HepG2 (cell line): Measurements from ENCODE around the gene ANTXRL. TPM values are rescaled to one million over a fixed set of nuclear protein-coding genes. Genes with fewer than 3 reads are reported as not detected.

Experiments
- ATAC-seq: fragments of 200-7000 bp; cut with Tn5 transposase; 3 replicates; pipeline ENCODE4 v1.9.1; 2020; ENCODE audit warnings: mild to moderate bottlenecking, moderate library complexity
- Bru-seq: library from RNA; stranded (reverse); fragments of 400-500 nt; gene quantifications from one replicate; lab custom pipeline; 2021; lab: Mats Ljungman, UMichigan
- BruChase-seq, 2 experiments: library from RNA; stranded (reverse); fragments of 400-500 nt; gene quantifications; one replicate each; lab custom pipeline; 2021; lab: Mats Ljungman, UMichigan
- BruUV-seq: library from RNA; stranded (reverse); fragments of 400-500 nt; replicated peaks from 2 replicates; lab custom pipeline; 2021; lab: Mats Ljungman, UMichigan
- CTCF ChIA-PET: fragments of 300-600 bp; formaldehyde crosslinking; extraction: SDS; loops from one replicate; lab custom pipeline; 2021; ENCODE audit warnings: low total read pairs, inconsistent platforms, low intra/inter-chr PET ratio; lab: Yijun Ruan, JAX
- POLR2A ChIA-PET: fragments of 350-600 bp; sonication (Branson Sonifier 250); formaldehyde crosslinking; loops from one replicate; lab custom pipeline; 2020; ENCODE audit warnings: antibody characterized with exemption, inconsistent platforms; lab: Yijun Ruan, JAX
- DNase-seq: peaks from one replicate; pipeline ENCODE4 v3.0.0-alpha.2; 2015; ENCODE audit warnings: low spot score
- FAIRE-seq: peaks from 3 replicates; lab custom pipeline; 2011; peaks lifted over from hg19 to GRCh38; lab: Jason Lieb, UNC
- H2AFZ ChIP-seq: one replicate; pipeline ENCODE4 v1.6.1; 2011; ENCODE audit warnings: low read length, inconsistent platforms
- H3K27ac ChIP-seq: fragments of 300-600 bp; 3 replicates; pipeline ENCODE4 v1.8.0; 2011; ENCODE audit warnings: mixed run types, mild to moderate bottlenecking, mixed read lengths, low read length, inconsistent platforms; ENCODE audit not compliant: insufficient read depth; ENCODE audit errors: extremely low read length
- H3K27me3 ChIP-seq, 2 experiments: fragments of 200-600 bp in 1 of 2; 2 replicates in 1 of 2; 3 replicates in 1 of 2; pipeline versions ENCODE4 v1.6.0 to v1.8.0; 2011; ENCODE audit warnings: low read length in 2 of 2, mild to moderate bottlenecking in 2 of 2, moderate library complexity in 2 of 2, inconsistent platforms in 1 of 2; ENCODE audit not compliant: insufficient read depth in 2 of 2, control insufficient read depth in 1 of 2
- H3K36me3 ChIP-seq, 2 experiments: fragments of 200-600 bp in 1 of 2; replicated peaks in 1 of 2; 2 replicates in 1 of 2; 3 replicates in 1 of 2; pipeline versions ENCODE4 v1.5.1 to v1.8.0; 2011; ENCODE audit warnings: low read length in 2 of 2, inconsistent platforms in 1 of 2; ENCODE audit not compliant: insufficient read depth in 2 of 2, control insufficient read depth in 1 of 2
- H3K4me1 ChIP-seq: 2 replicates; pipeline ENCODE4 v1.5.1; 2012; ENCODE audit warnings: low read length, inconsistent platforms; ENCODE audit not compliant: insufficient read depth
- H3K4me2 ChIP-seq: 2 replicates; pipeline ENCODE4 v1.6.0; 2011; ENCODE audit warnings: low read depth, low read length, inconsistent platforms
- H3K4me3 ChIP-seq, 3 experiments: fragments of 200-600 bp in 1 of 3; sonication (generic), shearing (Covaris generic) in 1 of 3; replicated peaks in 1 of 3; 2 replicates each; pipeline ENCODE4 v1.5.1; 2011 to 2016; ENCODE audit warnings: low read length in 3 of 3, inconsistent platforms in 2 of 3, low read depth in 2 of 3, mild to moderate bottlenecking in 2 of 3, control low read depth in 1 of 3, mixed read lengths in 1 of 3; ENCODE audit not compliant: insufficient read depth in 1 of 3
- H3K79me2 ChIP-seq: one replicate; pipeline ENCODE4 v1.6.1; 2011; ENCODE audit warnings: low read length, inconsistent platforms; ENCODE audit not compliant: insufficient read depth
- H3K9ac ChIP-seq: 2 replicates; pipeline ENCODE4 v1.6.0; 2011; ENCODE audit warnings: mild to moderate bottlenecking, low read depth, low read length, inconsistent platforms; ENCODE audit not compliant: insufficient read depth
- H3K9me3 ChIP-seq: 2 replicates; pipeline ENCODE4 v1.5.1; 2012; ENCODE audit warnings: mild to moderate bottlenecking, low read length
- H4K20me1 ChIP-seq: 2 replicates; pipeline ENCODE4 v1.6.0; 2011; ENCODE audit warnings: inconsistent platforms, mild to moderate bottlenecking, low read length, moderate library complexity; ENCODE audit not compliant: insufficient read depth
- NFKB2 ChIP-seq: sonication (generic); formaldehyde crosslinking; IDR thresholded peaks from 2 replicates; pipeline ENCODE4 v1.4.0; 2020; ENCODE audit warnings: missing genetic modification reagents, borderline replicate concordance
- RFX1 ChIP-seq: fragments of 450-650 bp; IDR thresholded peaks from 2 replicates; pipeline ENCODE4 v1.6.1; 2017
- SPEN ChIP-seq: sonication (generic); formaldehyde crosslinking; IDR thresholded peaks from 2 replicates; pipeline ENCODE4 v1.5.1; 2020; ENCODE audit warnings: low read depth, mild to moderate bottlenecking, missing genetic modification reagents
- TOPORS ChIP-seq: sonication (generic); formaldehyde crosslinking; IDR thresholded peaks from 2 replicates; pipeline ENCODE4 v1.8.0; 2023; ENCODE audit warnings: mild to moderate bottlenecking, missing genetic modification reagents
- ZBTB33 ChIP-seq: sonication (generic); formaldehyde crosslinking; IDR thresholded peaks from 2 replicates; pipeline ENCODE4 v1.4.0; 2020; ENCODE audit warnings: missing genetic modification reagents
- ZFP62 ChIP-seq: sonication (generic); formaldehyde crosslinking; IDR thresholded peaks from 2 replicates; pipeline ENCODE4 v1.4.0; 2020; ENCODE audit warnings: missing genetic modification reagents
- ZNF501 ChIP-seq: sonication (generic); formaldehyde crosslinking; IDR thresholded peaks from 2 replicates; pipeline ENCODE4 v1.5.1; 2020; ENCODE audit warnings: mild to moderate bottlenecking, moderate library complexity, missing genetic modification reagents
- ZNF570 ChIP-seq: sonication (generic); formaldehyde crosslinking; IDR thresholded peaks from 2 replicates; pipeline ENCODE4 v1.4.0; 2020; ENCODE audit warnings: mild to moderate bottlenecking, missing genetic modification reagents, borderline replicate concordance
- ZNF652 ChIP-seq: IDR thresholded peaks from 2 replicates; pipeline ENCODE4 v1.6.1; 2016; ENCODE audit warnings: low read depth, borderline replicate concordance
- WGBS: methylation state at CpG from one replicate; pipeline ENCODE4 v1.1.6; 2017; ENCODE audit warnings: low lambda C conversion rate; 5-methylcytosine and 5-hydroxymethylcytosine counted together
- in situ Hi-C: cut with HindIII; loops from 2 replicates; pipeline ENCODE4 v1.10.0; 2017; ENCODE audit warnings: low pct_unique_long_range_greater_than_20kb; ENCODE audit not compliant: extremely low pct_ligation_motif_present
- intact Hi-C: fragments of 100-400 bp; cut with micrococcal nuclease; formaldehyde crosslinking; loops from one replicate; pipeline ENCODE4 v1.10.0; 2022; ENCODE audit not compliant: unreplicated experiment
- long read RNA-seq, 2 experiments: library from RNA in 1 of 2; library from polyadenylated mRNA in 1 of 2; stranded (forward) in 1 of 2; unstranded in 1 of 2; transcript quantifications; one replicate each; pipeline ENCODE4 v2.0.0, GENCODE V29; 2019 to 2022
- polyA minus RNA-seq, 3 experiments: library from RNA; depleted of rRNA, polyadenylated mRNA; stranded (reverse); fragments of >200 nt; gene quantifications; 2 replicates each; pipeline ENCODE4 v1.2.3, GENCODE V29; 2011; ENCODE audit warnings: low replicate concordance in 1 of 3
- polyA plus RNA-seq, 8 experiments: library from polyadenylated mRNA; depleted of rRNA in 3 of 8; stranded (reverse) in 7 of 8; unstranded in 1 of 8; fragments of >200 nt; fragmentation: Illumina TruSeq in 4 of 8; extraction: Trizol in 4 of 8; gene quantifications; 2 replicates each; pipeline versions ENCODE4 v1.2.1 to v1.2.3, GENCODE V29; 2011 to 2016; ENCODE audit warnings: low read depth in 4 of 8, missing spikeins in 1 of 8, mixed read lengths in 1 of 8; ENCODE audit not compliant: insufficient read depth in 1 of 8
- total RNA-seq, 5 experiments: library from RNA; depleted of rRNA; stranded (reverse); fragments of >200 nt; fragmentation: Illumina TruSeq; extraction: Trizol; gene quantifications; 2 replicates each; pipeline ENCODE4 v1.2.3, GENCODE V29; 2016; ENCODE audit warnings: low read depth in 1 of 5
- TF ChIP-seq, protein P1 (sequence below): sonication (generic); formaldehyde crosslinking; IDR thresholded peaks from 2 replicates; pipeline ENCODE4; 2020; ENCODE audit warnings: missing genetic modification reagents, mild to moderate bottlenecking, borderline replicate concordance

ANTXRL gene
- not detected in 2 replicates for total RNA-seq (2016; rRNA removed; fragmentation: Illumina TruSeq; extraction: Trizol)
- total RNA-seq (2016; cell fraction: cytosol; rRNA removed; fragmentation: Illumina TruSeq; extraction: Trizol; ENCODE audit: low read depth) = not detected in 2 replicates
- total RNA-seq (2016; cell fraction: insoluble cytoplasmic fraction; rRNA removed; fragmentation: Illumina TruSeq; extraction: Trizol) = not detected in 2 replicates
- total RNA-seq (2016; cell fraction: membrane; rRNA removed; fragmentation: Illumina TruSeq; extraction: Trizol) = not detected in 2 replicates
- total RNA-seq (2016; cell fraction: nucleus; rRNA removed; fragmentation: Illumina TruSeq; extraction: Trizol) = not detected in 2 replicates
- polyA plus RNA-seq (2011; rRNA removed) = not detected in 2 replicates
- not detected in 2 replicates for polyA plus RNA-seq (2011; cell fraction: cytosol; rRNA removed)
- not detected in 2 replicates for polyA plus RNA-seq (2011; cell fraction: nucleus; rRNA removed)
- not detected in 2 replicates for polyA plus RNA-seq (2012)
- polyA plus RNA-seq (2016; cell fraction: cytosol; fragmentation: Illumina TruSeq; extraction: Trizol; ENCODE audit: low read depth) = not detected in 2 replicates
- polyA plus RNA-seq (2016; cell fraction: insoluble cytoplasmic fraction; fragmentation: Illumina TruSeq; extraction: Trizol; ENCODE audit: low read depth) = not detected in 2 replicates
- not detected in 2 replicates for polyA plus RNA-seq (2016; cell fraction: membrane; fragmentation: Illumina TruSeq; extraction: Trizol; ENCODE audit: low read depth)
- polyA plus RNA-seq (2016; cell fraction: nucleus; fragmentation: Illumina TruSeq; extraction: Trizol; ENCODE audit: insufficient read depth, low read depth) = not detected in 2 replicates
- not detected in 2 replicates for polyA minus RNA-seq (2011; rRNA and poly(A)+ RNA removed; ENCODE audit: low replicate concordance)
- polyA minus RNA-seq (2011; cell fraction: cytosol; rRNA and poly(A)+ RNA removed) = not detected in 2 replicates
- polyA minus RNA-seq (2011; cell fraction: nucleus; rRNA and poly(A)+ RNA removed) = not detected in 2 replicates
- Bru-seq, nascent RNA = not detected
- not detected for BruChase-seq, experiment 1, labeled RNA remaining after a 6-hour chase
- BruChase-seq, experiment 2, labeled RNA remaining after a 2-hour chase = not detected
- long read RNA-seq, experiment 1 = 0 reads
- long read RNA-seq, experiment 2 = 0 reads

- intact Hi-C loops = no loop called here
- H3K4me1 ChIP-seq = no peaks in the 10 kb centered on the region
- no peak within 1 kb of the TSS for H2AFZ ChIP-seq
- no peak within 1 kb of the TSS for H3K4me3 ChIP-seq
- in situ Hi-C loops = loop anchor here (10.0 kb wide), 1 partner anchor 182 kb away; no protein-coding TSS in a partner anchor
- ChIA-PET CTCF (no interaction called here), POLR2A (no interaction called here)
- H3K9ac ChIP-seq = no peak within 1 kb of the TSS
- H3K27me3 ChIP-seq = peaks cover 3 to 68% of the 10 kb centered on the region in 2 experiments
- DNase-seq (no peak), FAIRE-seq (no peak), ATAC-seq (no peak)
- no peak within 1 kb of the TSS for H3K27ac ChIP-seq
- no peak within 1 kb of the TSS for H3K4me2 ChIP-seq
- no peaks in the 10 kb centered on the region for H4K20me1 ChIP-seq
- H3K36me3 ChIP-seq = no peaks in the 10 kb centered on the region
- H3K79me2 ChIP-seq = no peaks in the 10 kb centered on the region
- TF ChIP-seq TOPORS (no peak), ZNF501 (no peak), ZNF652 (no peak), NFKB2 (CRISPR knock-in tag) (no peak), ZNF570 (CRISPR knock-in tag) (no peak), ZFP62 (no peak), SPEN (no peak), RFX1 (no peak), ZBTB33 (no peak)
- TF ChIP-seq, protein P1, sequence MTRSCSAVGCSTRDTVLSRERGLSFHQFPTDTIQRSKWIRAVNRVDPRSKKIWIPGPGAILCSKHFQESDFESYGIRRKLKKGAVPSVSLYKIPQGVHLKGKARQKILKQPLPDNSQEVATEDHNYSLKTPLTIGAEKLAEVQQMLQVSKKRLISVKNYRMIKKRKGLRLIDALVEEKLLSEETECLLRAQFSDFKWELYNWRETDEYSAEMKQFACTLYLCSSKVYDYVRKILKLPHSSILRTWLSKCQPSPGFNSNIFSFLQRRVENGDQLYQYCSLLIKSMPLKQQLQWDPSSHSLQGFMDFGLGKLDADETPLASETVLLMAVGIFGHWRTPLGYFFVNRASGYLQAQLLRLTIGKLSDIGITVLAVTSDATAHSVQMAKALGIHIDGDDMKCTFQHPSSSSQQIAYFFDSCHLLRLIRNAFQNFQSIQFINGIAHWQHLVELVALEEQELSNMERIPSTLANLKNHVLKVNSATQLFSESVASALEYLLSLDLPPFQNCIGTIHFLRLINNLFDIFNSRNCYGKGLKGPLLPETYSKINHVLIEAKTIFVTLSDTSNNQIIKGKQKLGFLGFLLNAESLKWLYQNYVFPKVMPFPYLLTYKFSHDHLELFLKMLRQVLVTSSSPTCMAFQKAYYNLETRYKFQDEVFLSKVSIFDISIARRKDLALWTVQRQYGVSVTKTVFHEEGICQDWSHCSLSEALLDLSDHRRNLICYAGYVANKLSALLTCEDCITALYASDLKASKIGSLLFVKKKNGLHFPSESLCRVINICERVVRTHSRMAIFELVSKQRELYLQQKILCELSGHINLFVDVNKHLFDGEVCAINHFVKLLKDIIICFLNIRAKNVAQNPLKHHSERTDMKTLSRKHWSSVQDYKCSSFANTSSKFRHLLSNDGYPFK (CRISPR knock-in tag) = no peak
- WGBS = 19% methylated on average over 4 of the region's 8 CpGs
- no peaks in the 10 kb centered on the region for H3K9me3 ChIP-seq
- BruUV-seq = no TSS peak
These were observed at the start of gene ANTXRL for GRCh38 chr10:46286991-46287693. TSS of gene ANTXRL (plus strand) at chr10:46286997. CDS start at chr10:46287263, 266 bp downstream.
